ENCODE measurements around the gene EEPD1.

Gene EEPD1

GRCh38 chr7:36284456-36285090, 131.5 kb downstream of the EEPD1 start:
- no CpG with 5 or more reads among the region's 19 CpGs for WGBS (ENCODE audit: extremely low coverage, insufficient coverage, insufficient read length)
- no peaks in the 10 kb centered on the region for H3K9me3 ChIP-seq (ENCODE audit: insufficient read depth, low read depth, low read length)
- H2AK5ac ChIP-seq (ENCODE audit: low read length), result no peak overlapping the region

GRCh38 chr7:36285276-36285675, 132.2 kb downstream of the EEPD1 start:
- Histone ChIP-seq H4K8ac (ENCODE audit: low read depth, low read length) (no peak overlapping the region), H3K18ac (ENCODE audit: low read length) (no peak overlapping the region), H3K14ac (ENCODE audit: low read length) (no peak overlapping the region), H2BK5ac (ENCODE audit: low read depth, low read length, poor library complexity) (no peak overlapping the region), H4K91ac (ENCODE audit: low read depth, low read length) (no peak overlapping the region), H2BK12ac (ENCODE audit: low read length) (no peak overlapping the region), H3K23ac (ENCODE audit: low read length) (no peak overlapping the region), H3K4me1 (ENCODE audit: control insufficient read depth in 1 of 2, insufficient read depth in 2 of 2, low read length in 2 of 2) (peaks cover 13 to 26% of the 10 kb centered on the region in 2 experiments), H3K4ac (ENCODE audit: low read depth, low read length) (no peak overlapping the region), H2AFZ (ENCODE audit: insufficient read depth, low read length, poor library complexity) (no peak overlapping the region), H3K36me3 (ENCODE audit: control insufficient read depth in 1 of 2, insufficient read depth in 2 of 2, low read length in 2 of 2) (no peaks in the 10 kb centered on the region), H3K27me3 (ENCODE audit: insufficient read depth, low read length) (no peaks in the 10 kb centered on the region), H2BK120ac (ENCODE audit: insufficient read depth, low read length, poor library complexity) (no peak overlapping the region), H3K27ac (ENCODE audit: low read depth, low read length) (no peak overlapping the region), H3K9ac (ENCODE audit: low read length) (no peak overlapping the region), H3K4me2 (ENCODE audit: low read length) (no peak overlapping the region), H2AK5ac (ENCODE audit: low read length) (no peak overlapping the region), H4K12ac (ENCODE audit: low read depth, low read length) (no peak overlapping the region), H3K4me3 (ENCODE audit: low read depth, low read length) (no peak overlapping the region), H3K79me2 (ENCODE audit: control insufficient read depth, insufficient read depth, low read length, poor library complexity) (no peaks in the 10 kb centered on the region), H3K9me3 (ENCODE audit: insufficient read depth, low read depth, low read length) (no peaks in the 10 kb centered on the region), H3K79me1 (ENCODE audit: low read length) (no peaks in the 10 kb centered on the region)
- DNase-seq, result no peak
- no CpG with 5 or more reads among the region's 9 CpGs for WGBS (ENCODE audit: extremely low coverage, insufficient coverage, insufficient read length)

More at GRCh38 chr7:36284456-36285090, 131.5 kb downstream of the EEPD1 start:
- Histone ChIP-seq H3K4me1 (ENCODE audit: control insufficient read depth in 1 of 2, insufficient read depth in 2 of 2, low read length in 2 of 2) (peaks cover 20 to 33% of the 10 kb centered on the region in 2 experiments), H2AFZ (ENCODE audit: insufficient read depth, low read length, poor library complexity) (no peak overlapping the region), H2BK12ac (ENCODE audit: low read length) (no peak overlapping the region), H4K12ac (ENCODE audit: low read depth, low read length) (no peak overlapping the region), H3K18ac (ENCODE audit: low read length) (no peak overlapping the region), H3K9ac (ENCODE audit: low read length) (no peak overlapping the region), H3K4ac (ENCODE audit: low read depth, low read length) (no peak overlapping the region), H2BK5ac (ENCODE audit: low read depth, low read length, poor library complexity) (no peak overlapping the region), H4K91ac (ENCODE audit: low read depth, low read length) (no peak overlapping the region), H3K4me2 (ENCODE audit: low read length) (no peak overlapping the region), H4K8ac (ENCODE audit: low read depth, low read length) (no peak overlapping the region), H3K14ac (ENCODE audit: low read length) (no peak overlapping the region), H3K79me1 (ENCODE audit: low read length) (peaks cover 6% of the 10 kb centered on the region), H2BK120ac (ENCODE audit: insufficient read depth, low read length, poor library complexity) (no peak overlapping the region), H3K27ac (ENCODE audit: low read depth, low read length) (no peak overlapping the region), H3K27me3 (ENCODE audit: insufficient read depth, low read length) (no peaks in the 10 kb centered on the region), H3K79me2 (ENCODE audit: control insufficient read depth, insufficient read depth, low read length, poor library complexity) (peaks cover 2% of the 10 kb centered on the region), H3K23ac (ENCODE audit: low read length) (no peak overlapping the region), H3K36me3 (ENCODE audit: control insufficient read depth in 1 of 2, insufficient read depth in 2 of 2, low read length in 2 of 2) (no peaks in the 10 kb centered on the region), H3K4me3 (ENCODE audit: low read depth, low read length) (no peak overlapping the region)
- DNase-seq, result peak in 1 of 2 donors; percentile 65

- no peak overlapping the region for H2AK5ac ChIP-seq (ENCODE audit: low read length)
- DNase-seq, result no peak
- H3K27ac ChIP-seq (ENCODE audit: low read depth, low read length), result no peak overlapping the region
- no peak overlapping the region for H2BK12ac ChIP-seq (ENCODE audit: low read length)
- H3K4me2 ChIP-seq (ENCODE audit: low read length), result no peak overlapping the region
- no peak overlapping the region for H3K4me3 ChIP-seq (ENCODE audit: low read depth, low read length)
- H3K9ac ChIP-seq (ENCODE audit: low read length), result no peak overlapping the region
- H4K8ac ChIP-seq (ENCODE audit: low read depth, low read length), result no peak overlapping the region
- H3K23ac ChIP-seq (ENCODE audit: low read length), result no peak overlapping the region
- H3K79me2 ChIP-seq (ENCODE audit: control insufficient read depth, insufficient read depth, low read length, poor library complexity), result no peaks in the 10 kb centered on the region
- H3K9me3 ChIP-seq (ENCODE audit: insufficient read depth, low read depth, low read length), result no peaks in the 10 kb centered on the region
- H3K36me3 ChIP-seq (ENCODE audit: control insufficient read depth in 1 of 2, insufficient read depth in 2 of 2, low read length in 2 of 2), result no peaks in the 10 kb centered on the region
- no peaks in the 10 kb centered on the region for H3K27me3 ChIP-seq (ENCODE audit: insufficient read depth, low read length)
- H3K4me1 ChIP-seq (ENCODE audit: control insufficient read depth in 1 of 2, insufficient read depth in 2 of 2, low read length in 2 of 2), result peaks cover 10 to 27% of the 10 kb centered on the region in 2 experiments
- no peak overlapping the region for H2AFZ ChIP-seq (ENCODE audit: insufficient read depth, low read length, poor library complexity)
- H2BK120ac ChIP-seq (ENCODE audit: insufficient read depth, low read length, poor library complexity), result no peak overlapping the region
- no peak overlapping the region for H3K18ac ChIP-seq (ENCODE audit: low read length)
- H3K79me1 ChIP-seq (ENCODE audit: low read length), result no peaks in the 10 kb centered on the region
- H4K12ac ChIP-seq (ENCODE audit: low read depth, low read length), result no peak overlapping the region
- no peak overlapping the region for H2BK5ac ChIP-seq (ENCODE audit: low read depth, low read length, poor library complexity)
- H3K14ac ChIP-seq (ENCODE audit: low read length), result no peak overlapping the region
- no peak overlapping the region for H3K4ac ChIP-seq (ENCODE audit: low read depth, low read length)
- WGBS (ENCODE audit: extremely low coverage, insufficient coverage, insufficient read length), result no CpG with 5 or more reads among the region's 2 CpGs
- no peak overlapping the region for H4K91ac ChIP-seq (ENCODE audit: low read depth, low read length)
Observed at GRCh38 chr7:36286226-36286625, 133.2 kb downstream of the EEPD1 start.

- Histone ChIP-seq H3K23ac (ENCODE audit: low read length) (no peak overlapping the region), H2BK5ac (ENCODE audit: low read depth, low read length, poor library complexity) (no peak overlapping the region), H3K14ac (ENCODE audit: low read length) (no peak overlapping the region), H3K4me3 (ENCODE audit: low read depth, low read length) (no peak overlapping the region), H3K4ac (ENCODE audit: low read depth, low read length) (no peak overlapping the region), H3K36me3 (ENCODE audit: control insufficient read depth in 1 of 2, insufficient read depth in 2 of 2, low read length in 2 of 2) (no peaks in the 10 kb centered on the region), H3K27ac (ENCODE audit: low read depth, low read length) (no peak overlapping the region), H3K9ac (ENCODE audit: low read length) (no peak overlapping the region), H3K9me3 (ENCODE audit: insufficient read depth, low read depth, low read length) (no peaks in the 10 kb centered on the region), H2AK5ac (ENCODE audit: low read length) (no peak overlapping the region), H4K12ac (ENCODE audit: low read depth, low read length) (no peak overlapping the region), H3K4me1 (ENCODE audit: control insufficient read depth in 1 of 2, insufficient read depth in 2 of 2, low read length in 2 of 2) (peaks cover 10 to 29% of the 10 kb centered on the region in 2 experiments), H3K18ac (ENCODE audit: low read length) (no peak overlapping the region), H3K27me3 (ENCODE audit: insufficient read depth, low read length) (no peaks in the 10 kb centered on the region), H4K91ac (ENCODE audit: low read depth, low read length) (no peak overlapping the region), H2AFZ (ENCODE audit: insufficient read depth, low read length, poor library complexity) (no peak overlapping the region), H4K8ac (ENCODE audit: low read depth, low read length) (no peak overlapping the region), H3K4me2 (ENCODE audit: low read length) (no peak overlapping the region), H3K79me2 (ENCODE audit: control insufficient read depth, insufficient read depth, low read length, poor library complexity) (no peaks in the 10 kb centered on the region), H2BK120ac (ENCODE audit: insufficient read depth, low read length, poor library complexity) (no peak overlapping the region), H3K79me1 (ENCODE audit: low read length) (no peaks in the 10 kb centered on the region), H2BK12ac (ENCODE audit: low read length) (no peak overlapping the region)
- WGBS (ENCODE audit: extremely low coverage, insufficient coverage, insufficient read length), result no CpG with 5 or more reads among the region's 4 CpGs
- no peak for DNase-seq
Observed at GRCh38 chr7:36286688-36287087, 133.6 kb downstream of the EEPD1 start.

Measured in trophoblast cell (in vitro differentiated cells and primary cell).